ENCODE data around the gene FOXN4.

Gene FOXN4

GRCh38 chr12:109258201-109258600 is 50.9 kb downstream of the FOXN4 start:
- DNase-seq (ENCODE audit: low spot score): no peak

- no peak for DNase-seq (ENCODE audit: low spot score)
These were observed 53.1 kb downstream of the FOXN4 start for GRCh38 chr12:109256011-109256410.

- no peak for DNase-seq (ENCODE audit: low spot score)
These were observed 53.7 kb downstream of the FOXN4 start for GRCh38 chr12:109255377-109255776.

- DNase-seq (ENCODE audit: low spot score): no peak
These were observed 55.1 kb downstream of the FOXN4 start for GRCh38 chr12:109253913-109254544.

GRCh38 chr12:109252799-109253198 is 56.3 kb downstream of the FOXN4 start:
- DNase-seq (ENCODE audit: low spot score): no peak

GRCh38 chr12:109250523-109250922 is 58.6 kb downstream of the FOXN4 start:
- no peak for DNase-seq (ENCODE audit: low spot score)

GRCh38 chr12:109247831-109248654 is 61.0 kb downstream of the FOXN4 start:
- DNase-seq (ENCODE audit: low spot score): no peak

GRCh38 chr12:109246221-109246620 is 62.9 kb downstream of the FOXN4 start:
- DNase-seq (ENCODE audit: low spot score): no peak

GRCh38 chr12:109244073-109244472 is 65.0 kb downstream of the FOXN4 start:
- no peak for DNase-seq (ENCODE audit: low spot score)

- no peak for DNase-seq (ENCODE audit: low spot score)
These were observed 67.1 kb downstream of the FOXN4 start for GRCh38 chr12:109241936-109242335.

- no peak for DNase-seq (ENCODE audit: low spot score)
These were observed 68.7 kb downstream of the FOXN4 start for GRCh38 chr12:109240365-109240764.

GRCh38 chr12:109239691-109240090 is 69.4 kb downstream of the FOXN4 start:
- no peak for DNase-seq (ENCODE audit: low spot score)

- no peak for DNase-seq (ENCODE audit: low spot score)
These were observed 69.9 kb downstream of the FOXN4 start for GRCh38 chr12:109239179-109239578.

GRCh38 chr12:109236257-109236656 is 72.8 kb downstream of the FOXN4 start:
- no peak for DNase-seq (ENCODE audit: low spot score)

- no peak for DNase-seq (ENCODE audit: low spot score)
These were observed 75.1 kb downstream of the FOXN4 start for GRCh38 chr12:109234012-109234411.

- no peak for DNase-seq (ENCODE audit: low spot score)
These were observed 76.4 kb downstream of the FOXN4 start for GRCh38 chr12:109232731-109233130.

- no peak for DNase-seq (ENCODE audit: low spot score)
These were observed 78.9 kb downstream of the FOXN4 start for GRCh38 chr12:109230193-109230592.

- no peak for DNase-seq (ENCODE audit: low spot score)
These were observed 80.4 kb downstream of the FOXN4 start for GRCh38 chr12:109228664-109229063.
